Measurements from ENCODE around the gene ZNF580.

ZNF580 gene

GRCh38 chr19:55679343-55680257, 38.8 kb downstream of the ZNF580 start:
- no peak for DNase-seq (ENCODE audit: low read depth)

GRCh38 chr19:55680339-55681130, 39.7 kb downstream of the ZNF580 start:
- no peak for DNase-seq (ENCODE audit: low read depth)

DNA sequence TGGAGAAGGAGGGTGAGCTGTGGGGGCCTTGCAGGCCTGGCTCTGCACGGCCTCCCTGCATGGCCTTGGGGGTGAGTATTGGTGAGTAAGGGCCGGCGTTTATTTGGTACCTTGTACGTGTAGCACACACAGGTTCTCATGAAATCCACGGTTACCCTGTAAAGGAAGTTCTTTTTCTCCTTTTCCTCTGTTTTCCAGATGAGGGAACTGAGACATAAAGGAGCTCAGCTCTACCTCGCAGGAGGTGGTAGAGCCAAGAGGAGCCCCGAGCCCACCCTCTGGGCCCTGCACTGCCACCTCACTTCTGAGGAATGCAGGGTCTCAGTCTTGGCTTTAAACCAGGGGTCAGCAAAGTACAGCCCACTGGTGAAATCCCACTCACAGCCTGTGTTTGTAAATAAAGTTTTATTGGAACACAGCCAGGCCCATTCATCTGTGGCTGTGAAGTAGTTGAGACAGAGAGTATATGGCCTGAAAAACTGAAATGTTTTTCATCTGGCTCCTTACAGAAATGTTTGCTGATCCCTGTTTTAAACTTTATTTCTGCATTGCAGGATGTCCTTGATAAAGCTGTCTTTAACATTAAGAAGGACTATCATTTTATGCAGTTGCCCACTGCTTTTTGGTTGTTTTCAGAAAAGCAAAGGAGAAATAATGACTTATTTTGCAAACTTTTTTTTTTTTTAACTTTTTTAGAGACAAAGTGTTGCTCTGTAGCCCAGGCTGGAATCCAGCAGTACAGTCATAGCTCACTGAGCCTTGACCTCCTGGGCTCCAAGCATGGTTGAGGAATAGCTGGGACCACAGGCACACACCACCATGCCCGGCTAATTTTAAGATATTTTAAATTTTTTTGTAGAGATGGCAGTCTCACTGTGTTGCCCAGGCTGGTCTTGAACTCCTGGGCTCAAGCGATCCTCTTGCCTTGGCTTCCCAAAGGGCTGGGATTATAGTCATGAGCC, 40.6 kb downstream of the ZNF580 start:
- DNase-seq (ENCODE audit: low read depth), result no peak

DNA sequence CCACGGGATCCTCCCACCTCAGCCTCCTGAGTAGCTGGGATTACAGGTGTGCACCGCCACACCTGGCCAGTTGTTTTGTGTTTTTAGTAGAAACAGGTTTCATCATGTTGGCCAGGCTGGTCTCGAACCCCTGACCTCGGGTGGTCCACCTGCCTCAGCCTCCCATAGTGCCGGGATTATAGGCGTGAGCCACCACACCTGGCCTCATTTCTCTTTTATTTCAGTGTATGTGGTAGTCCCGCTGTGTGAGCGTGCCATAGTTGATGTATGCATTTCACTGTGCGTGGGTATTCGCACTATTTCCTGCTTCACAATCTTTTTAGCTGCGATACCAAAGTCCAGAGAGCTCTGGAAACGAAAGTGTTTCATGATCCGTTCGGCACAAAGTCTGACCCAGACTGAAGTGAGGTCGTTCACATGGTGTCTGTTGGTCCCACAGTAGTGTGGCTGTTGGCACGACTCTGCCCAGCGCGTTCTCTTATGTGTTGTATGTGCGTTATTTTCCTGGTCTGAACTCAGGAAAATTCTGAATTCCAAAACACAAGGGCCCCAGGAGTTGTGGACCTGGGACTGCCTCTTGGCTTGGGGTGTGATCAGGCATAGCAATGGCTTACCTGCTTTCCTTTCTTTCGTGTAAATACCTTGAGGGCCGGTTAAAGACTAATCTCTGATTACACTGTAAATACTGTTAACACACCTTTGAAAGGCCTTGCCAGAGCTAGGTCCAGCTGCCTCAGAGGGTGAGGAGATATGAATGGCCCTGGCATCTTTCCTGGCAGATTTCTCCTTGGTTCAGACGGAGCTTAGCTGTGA, 42.9 kb downstream of the ZNF580 start:
- no peak for DNase-seq (ENCODE audit: low read depth)

DNA sequence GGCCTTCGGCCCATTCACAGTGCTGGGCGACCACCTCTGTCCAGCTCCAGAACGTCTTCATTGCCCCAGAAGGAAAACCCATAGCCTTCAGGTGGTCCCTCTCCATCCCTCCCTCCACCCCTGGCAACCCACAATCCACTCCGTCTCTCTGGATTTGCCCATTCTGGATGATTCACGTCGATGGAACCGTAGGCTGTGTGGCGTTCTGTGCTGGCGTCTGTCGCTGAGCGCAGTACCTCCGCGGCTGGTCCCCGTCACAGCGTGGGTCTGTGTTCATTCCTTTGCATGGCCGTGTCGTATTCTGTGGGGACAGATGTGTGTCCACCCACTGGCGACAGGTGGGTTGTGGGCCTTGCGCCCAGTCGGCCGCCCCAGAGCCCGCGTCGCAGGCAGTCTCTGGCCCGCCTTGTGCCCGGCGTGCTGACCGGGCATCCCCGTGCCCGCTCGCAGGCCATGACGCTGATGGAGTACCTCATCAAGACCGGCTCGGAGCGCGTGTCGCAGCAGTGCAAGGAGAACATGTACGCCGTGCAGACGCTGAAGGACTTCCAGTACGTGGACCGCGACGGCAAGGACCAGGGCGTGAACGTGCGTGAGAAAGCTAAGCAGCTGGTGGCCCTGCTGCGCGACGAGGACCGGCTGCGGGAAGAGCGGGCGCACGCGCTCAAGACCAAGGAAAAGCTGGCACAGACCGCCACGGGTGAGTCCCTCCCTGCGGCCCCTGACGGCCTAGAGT, 44.3 kb downstream of the ZNF580 start:
- DNase-seq (ENCODE audit: low read depth), result no peak

- no peak for DNase-seq (ENCODE audit: low read depth)
Observed at GRCh38 chr19:55685776-55686175, 45.0 kb downstream of the ZNF580 start.

GRCh38 chr19:55686311-55687050, 45.7 kb downstream of the ZNF580 start:
- DNase-seq (ENCODE audit: low read depth), result no peak

DNA sequence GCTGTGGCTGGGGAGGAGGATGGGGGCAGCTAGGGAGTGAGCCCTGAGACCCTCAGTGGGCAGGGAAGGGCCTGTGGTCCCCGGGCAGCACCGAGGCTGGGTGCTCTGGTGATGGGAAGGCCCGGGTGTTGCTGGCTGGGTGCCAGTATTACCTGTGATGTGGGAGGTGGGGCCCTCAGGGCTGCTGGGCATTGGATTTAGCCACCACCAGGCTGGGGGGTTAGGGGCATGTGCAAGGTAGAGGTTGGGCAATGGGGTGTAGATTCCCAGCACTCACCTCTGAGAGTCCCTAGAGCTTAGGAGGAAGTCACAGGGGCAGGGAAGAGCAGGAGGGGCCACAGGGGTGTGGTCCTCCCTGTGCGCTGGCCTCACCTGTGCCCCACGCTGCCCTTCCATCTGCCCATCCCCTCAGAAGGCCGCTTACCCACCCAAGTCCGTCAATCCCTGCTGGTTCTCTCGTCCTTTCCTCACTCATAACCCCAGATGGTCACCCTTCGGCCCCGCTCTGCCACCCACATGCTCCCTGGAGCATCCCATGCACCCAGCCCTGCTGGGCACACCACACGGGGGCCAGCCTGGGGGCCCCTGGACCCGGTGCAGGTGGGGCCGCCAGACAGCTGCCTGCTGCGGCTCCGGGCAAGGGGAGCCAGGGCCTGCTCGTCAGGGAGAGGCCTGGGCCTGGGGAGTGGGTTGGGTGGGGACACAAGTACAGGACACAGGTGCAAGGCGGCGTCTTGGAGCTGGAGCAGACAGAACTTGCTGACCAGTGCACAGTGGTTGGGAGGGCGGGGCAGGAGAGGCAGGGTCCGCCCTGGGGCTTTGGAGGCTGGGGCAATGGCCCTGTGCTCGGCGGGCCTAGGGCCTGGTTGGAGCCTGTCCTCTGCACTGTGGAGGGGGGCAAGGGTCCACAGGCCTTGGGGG, 46.7 kb downstream of the ZNF580 start:
- no peak for DNase-seq (ENCODE audit: low read depth)

DNA sequence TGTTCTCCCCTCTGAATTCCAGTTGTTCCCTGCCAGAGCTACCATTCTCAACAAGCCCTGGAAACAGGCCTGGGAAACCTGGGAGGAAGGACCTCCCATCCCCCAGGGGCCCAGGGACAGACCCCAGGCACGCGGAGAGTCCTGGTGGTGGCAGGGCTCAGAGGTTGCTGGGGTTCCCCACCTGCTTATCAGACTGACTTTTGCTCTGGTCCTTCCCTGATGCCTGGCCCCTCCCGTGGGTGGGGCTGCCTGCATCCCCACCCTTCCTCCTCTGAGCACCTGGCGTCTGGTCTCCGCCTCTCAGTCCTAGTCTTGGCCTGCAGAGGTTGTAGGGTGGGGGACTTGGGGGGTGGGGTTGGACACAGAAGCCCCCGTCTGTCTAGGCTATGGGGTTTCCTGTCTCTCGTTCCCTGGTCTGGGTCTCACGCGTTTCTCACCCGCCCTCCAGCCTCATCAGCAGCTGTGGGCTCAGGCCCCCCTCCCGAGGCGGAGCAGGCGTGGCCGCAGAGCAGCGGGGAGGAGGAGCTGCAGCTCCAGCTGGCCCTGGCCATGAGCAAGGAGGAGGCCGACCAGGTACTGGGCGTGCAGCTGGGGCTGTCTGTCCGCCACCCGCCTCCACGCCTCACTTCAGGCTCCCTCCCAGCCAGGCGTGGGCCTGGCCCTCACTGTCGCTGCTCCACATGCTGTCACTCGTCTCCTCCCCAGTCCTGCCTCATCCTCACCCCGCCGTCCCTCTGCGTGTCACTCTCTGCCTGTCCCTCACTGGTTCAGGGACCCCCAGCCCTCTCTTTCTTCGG, 47.8 kb downstream of the ZNF580 start:
- no peak for DNase-seq (ENCODE audit: low read depth)

DNA sequence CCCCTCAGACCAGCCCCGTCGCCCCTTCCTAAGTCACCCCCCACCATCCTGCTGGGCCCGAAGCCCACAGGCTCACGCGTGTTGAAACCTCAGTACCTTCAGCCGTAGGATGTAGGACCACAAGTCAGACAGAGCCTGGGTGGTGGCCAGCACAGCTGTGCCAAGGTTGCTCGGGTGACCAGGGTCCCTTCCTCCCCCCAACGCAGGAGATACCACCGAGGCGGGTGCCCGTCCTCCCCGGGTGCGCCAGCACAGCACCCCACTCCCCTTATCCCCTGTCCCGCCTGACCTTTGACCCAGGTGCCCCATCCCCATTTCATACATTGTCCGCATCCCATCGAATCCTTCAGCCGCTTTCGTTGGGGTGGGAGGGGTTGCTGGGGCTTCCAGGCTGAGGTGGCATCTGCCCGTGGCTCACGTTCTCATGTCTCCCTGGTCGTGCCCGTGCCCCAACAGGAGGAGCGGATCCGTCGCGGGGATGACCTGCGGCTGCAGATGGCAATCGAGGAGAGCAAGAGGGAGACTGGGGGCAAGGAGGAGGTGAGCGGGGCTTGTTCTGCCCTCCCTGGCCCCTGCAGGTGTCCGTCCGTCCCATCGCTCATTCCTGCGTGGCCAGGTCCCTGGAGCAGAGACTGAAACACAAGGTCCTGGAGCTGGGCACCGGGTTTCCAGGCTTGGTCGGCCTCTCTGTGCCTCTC, 48.8 kb downstream of the ZNF580 start:
- no peak for DNase-seq (ENCODE audit: low read depth)

GRCh38 chr19:55690109-55690768, 49.4 kb downstream of the ZNF580 start:
- DNase-seq (ENCODE audit: low read depth), result no peak

DNA sequence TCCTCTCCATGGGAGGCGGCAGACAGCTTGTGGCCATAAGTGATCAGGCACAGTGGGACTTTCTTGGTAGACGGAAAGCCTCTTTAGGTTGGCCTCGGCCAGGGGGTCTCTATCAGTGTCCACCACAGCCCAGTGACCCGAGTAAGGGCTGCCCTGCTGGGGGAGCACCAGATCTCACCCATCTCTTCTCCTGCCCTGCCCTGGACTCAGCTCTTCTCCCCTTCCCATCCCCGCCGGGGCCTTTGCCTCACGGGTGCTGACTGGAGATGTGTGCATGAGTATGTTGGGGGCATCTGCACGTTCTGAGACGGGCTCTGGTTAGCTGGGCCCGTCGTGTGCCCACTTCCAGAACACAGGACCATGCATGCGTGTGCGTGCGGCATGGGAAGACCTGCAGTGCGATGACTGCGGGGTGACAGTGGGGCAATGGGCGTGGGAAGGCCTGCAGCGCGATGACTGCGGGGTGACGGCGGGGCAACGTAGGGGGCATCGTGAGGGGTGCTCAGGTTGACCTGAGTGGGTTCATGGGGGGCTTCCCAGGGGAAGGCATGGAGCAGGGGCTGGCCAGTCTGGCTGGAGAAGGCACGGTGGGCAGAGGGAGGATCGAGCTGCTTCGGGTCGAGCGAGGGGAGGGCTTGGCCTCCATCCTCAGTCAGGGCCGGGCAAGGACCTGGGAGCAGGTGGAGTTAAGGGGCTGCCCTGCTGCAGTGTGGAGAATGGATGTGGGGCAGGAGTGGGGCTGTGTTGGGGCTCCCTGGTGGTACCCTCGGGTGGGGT, 50.2 kb downstream of the ZNF580 start:
- DNase-seq (ENCODE audit: low read depth), result no peak

GRCh38 chr19:55691561-55692481, 51.0 kb downstream of the ZNF580 start:
- DNase-seq (ENCODE audit: low read depth), result no peak

- no peak for DNase-seq (ENCODE audit: low read depth)
Observed at GRCh38 chr19:55692681-55693081, 51.9 kb downstream of the ZNF580 start.

Data from GM04503 (cell line).